NCI-H146 treated with DMSO at 0.1 percent for 48 hours (cell line): ENCODE data around the gene MPO.

Source experiments
- DNase-seq: peaks from one replicate; lab custom pipeline; 2025; ENCODE audit not compliant: unreplicated experiment; lab: John Stamatoyannopoulos, UW

The MPO gene, protein sequence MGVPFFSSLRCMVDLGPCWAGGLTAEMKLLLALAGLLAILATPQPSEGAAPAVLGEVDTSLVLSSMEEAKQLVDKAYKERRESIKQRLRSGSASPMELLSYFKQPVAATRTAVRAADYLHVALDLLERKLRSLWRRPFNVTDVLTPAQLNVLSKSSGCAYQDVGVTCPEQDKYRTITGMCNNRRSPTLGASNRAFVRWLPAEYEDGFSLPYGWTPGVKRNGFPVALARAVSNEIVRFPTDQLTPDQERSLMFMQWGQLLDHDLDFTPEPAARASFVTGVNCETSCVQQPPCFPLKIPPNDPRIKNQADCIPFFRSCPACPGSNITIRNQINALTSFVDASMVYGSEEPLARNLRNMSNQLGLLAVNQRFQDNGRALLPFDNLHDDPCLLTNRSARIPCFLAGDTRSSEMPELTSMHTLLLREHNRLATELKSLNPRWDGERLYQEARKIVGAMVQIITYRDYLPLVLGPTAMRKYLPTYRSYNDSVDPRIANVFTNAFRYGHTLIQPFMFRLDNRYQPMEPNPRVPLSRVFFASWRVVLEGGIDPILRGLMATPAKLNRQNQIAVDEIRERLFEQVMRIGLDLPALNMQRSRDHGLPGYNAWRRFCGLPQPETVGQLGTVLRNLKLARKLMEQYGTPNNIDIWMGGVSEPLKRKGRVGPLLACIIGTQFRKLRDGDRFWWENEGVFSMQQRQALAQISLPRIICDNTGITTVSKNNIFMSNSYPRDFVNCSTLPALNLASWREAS

DNA sequence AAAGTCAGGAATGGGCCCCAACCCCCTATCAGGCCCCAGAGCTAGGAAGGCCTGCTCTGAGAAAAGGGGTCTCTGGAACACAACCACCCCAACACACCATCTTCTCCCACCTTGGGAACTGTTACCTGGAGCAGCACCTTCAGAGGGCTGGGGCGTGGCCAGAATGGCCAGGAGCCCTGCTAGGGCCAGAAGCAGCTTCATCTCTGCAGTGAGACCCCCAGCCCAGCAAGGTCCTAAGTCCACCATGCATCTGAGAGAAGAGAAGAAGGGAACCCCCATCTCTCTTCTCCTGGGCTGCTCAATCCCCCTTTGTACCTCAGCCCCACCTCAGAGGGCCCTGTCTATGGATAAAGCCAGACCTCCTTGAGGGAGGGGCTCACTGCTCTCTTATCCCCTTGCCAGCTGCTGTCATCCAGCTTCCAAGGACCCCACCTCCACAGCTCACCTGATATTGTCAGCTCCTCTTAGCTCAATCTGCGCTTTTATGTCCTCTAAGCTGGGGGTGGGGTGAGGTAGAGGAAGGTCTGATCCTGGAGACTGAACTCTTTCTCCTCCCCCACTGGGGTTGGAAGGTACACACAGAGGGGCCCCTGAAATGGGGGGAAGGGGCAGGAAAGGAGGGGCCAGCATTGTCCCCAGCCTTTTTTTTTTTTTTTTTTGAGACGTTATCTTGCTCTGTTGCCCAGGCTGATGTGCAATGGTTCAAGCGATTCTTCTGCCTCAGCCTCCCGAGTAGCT, at the start of gene MPO:
Gene MPO, minus strand, starts transcription at position 456 of the 738 bp plus-strand sequence. Its CDS starts 177 bp downstream, at position 279.
- no peak for DNase-seq

DNA sequence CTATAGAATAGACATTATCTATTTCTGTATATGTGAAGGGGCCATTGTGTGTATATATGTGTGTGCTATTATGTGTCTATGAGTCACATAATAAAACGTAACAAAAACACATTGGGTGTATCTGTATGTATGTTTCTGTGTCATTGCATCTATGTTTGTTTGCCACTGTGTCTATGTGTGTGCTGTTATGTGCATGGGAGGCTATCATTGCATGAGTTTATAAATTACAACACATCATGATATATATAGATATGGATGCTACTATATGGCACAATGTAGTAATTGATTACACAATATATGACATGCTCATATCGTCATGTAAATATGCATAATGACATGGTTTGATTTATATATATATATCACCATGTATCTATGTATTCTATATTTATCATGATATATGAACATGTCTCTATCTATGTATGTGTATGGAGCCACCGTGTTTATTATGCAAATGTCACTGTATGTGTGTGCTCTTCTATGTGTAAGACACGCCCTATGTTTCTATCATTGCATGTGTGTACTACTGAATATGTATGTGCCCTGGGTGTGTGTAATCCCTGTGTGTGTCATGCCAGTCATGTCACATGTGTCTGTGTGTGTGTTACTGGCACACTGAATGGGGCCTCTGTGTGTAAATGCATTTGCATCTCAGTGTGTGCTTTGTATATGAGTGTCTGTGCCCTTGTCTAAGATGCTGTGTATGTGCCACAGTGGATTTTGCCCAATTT, 49.2 kb upstream of the MPO start:
- DNase-seq = no peak

DNA sequence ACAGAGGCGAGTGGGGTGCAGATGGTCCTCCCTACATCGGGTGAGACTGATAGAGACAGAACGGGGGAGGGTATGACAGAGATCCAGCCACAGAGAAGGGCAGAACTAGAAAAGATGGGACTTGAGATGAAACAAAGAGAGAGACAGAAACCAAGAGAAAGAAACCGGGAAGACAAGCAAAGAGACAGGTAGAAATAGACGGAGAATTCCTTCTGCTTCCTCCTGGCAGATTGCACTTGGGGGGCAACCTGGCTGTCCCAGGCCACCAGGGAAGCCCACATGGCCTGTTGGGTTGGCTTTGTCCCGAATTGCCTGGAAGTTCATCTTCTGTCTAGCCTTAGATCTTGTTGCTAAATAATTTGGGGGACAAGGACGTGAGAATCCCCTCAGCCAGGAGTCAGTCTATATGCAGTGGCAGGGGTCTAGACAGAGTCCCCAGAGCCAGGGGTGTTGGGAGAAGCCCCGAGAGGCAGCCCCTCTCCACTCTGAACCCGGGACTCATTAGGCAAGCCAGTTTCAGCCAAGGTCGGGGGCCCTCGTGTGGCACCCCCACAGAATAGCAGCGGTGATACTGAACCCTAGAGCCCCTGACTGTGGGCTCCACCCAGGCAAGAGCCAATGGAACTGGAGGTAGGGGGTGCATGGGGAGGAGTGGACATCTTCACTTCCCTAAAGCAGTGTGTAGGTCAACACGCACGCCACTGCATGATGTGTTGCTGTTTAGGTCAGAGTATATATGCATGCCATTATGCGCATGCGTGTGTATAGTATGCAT, 48.5 kb upstream of the MPO start:
- DNase-seq = no peak

DNA sequence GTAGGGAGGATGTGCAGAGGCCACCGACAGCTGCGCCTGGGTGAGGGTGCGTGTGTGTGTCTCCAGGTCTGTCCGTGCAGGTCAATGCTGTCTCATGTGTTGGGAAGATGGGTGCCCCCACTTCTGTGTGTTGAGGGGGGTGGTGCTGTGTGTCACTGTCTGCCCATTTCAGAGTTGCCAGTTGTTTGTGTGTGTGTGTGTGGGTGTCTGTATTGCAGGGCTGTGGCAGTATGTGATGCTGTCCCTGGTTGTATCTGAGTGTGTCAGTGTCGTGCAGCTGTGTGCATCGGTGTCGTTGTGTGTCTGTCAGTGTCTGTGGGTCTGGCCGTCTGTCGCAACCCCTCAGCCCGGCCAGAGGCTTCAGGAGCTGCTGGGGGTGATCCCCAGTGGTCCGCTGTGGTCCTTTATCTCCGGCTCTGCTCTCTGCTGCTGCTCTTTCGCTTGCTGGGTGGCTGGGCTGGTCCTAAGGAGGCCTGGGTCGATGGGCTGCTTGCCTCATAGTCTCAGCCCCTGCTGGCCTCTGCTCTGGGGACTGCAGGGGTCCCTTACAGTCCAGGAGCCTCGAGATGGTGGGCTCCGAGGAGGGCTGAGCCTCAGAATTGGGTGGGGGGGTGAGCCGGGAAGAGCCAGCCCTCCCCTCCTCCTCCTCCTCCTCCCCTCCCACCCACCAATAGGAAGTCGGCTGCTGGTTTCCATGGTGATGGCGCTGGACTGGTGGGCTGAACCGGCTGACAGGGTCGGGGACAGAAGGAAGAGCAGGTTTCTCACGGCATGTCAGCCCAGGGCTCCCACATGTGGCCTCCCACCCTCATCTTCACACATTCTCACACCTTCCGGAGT, 47.7 kb upstream of the MPO start, which contains the start of gene TSPOAP1:
Gene TSPOAP1, minus strand, starts transcription at position 601 of the 840 bp plus-strand sequence. CDS start 875 bp downstream, outside the sequence.
- peak; percentile 5 for DNase-seq

DNA sequence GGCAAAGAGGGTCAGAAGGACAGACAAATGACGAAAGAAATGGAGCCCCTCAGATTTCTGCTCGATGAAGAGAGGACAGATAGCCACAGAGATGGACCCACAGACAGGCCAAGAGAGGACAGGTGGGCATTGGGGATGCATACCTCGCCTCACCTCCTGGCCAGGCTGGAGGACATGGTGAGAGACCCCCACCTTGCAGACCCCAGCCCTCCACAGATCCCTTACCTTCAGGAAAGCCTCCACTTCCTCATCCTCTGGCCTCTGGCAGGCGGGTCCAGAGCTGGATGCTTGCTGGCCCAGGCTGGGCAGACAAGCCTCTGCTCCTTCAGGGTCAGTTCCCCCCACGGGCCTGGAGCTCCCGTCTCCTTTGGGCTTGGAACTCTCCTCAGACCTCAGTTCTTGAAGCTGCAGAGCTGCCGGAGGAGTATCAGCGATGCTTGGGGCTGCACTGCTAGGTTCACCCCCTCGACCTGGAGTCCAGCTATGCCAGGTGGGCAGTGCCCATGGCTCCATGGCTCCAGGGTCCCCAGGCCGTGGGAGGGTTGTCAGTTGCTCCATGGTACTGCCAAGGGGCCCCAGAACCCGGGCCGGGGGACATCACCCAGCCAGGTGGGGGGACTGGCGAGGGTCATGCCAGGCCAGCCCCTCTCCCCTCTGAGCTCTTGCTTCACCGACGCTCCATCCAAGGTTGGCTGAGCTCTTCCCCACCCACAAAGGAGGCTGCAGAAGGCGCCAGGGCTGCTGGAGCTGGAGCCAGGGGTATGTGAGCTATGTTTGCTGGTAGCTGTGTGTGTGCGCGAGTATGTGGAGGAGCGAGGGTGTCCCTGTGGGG, 46.8 kb upstream of the MPO start:
- no peak for DNase-seq

DNA sequence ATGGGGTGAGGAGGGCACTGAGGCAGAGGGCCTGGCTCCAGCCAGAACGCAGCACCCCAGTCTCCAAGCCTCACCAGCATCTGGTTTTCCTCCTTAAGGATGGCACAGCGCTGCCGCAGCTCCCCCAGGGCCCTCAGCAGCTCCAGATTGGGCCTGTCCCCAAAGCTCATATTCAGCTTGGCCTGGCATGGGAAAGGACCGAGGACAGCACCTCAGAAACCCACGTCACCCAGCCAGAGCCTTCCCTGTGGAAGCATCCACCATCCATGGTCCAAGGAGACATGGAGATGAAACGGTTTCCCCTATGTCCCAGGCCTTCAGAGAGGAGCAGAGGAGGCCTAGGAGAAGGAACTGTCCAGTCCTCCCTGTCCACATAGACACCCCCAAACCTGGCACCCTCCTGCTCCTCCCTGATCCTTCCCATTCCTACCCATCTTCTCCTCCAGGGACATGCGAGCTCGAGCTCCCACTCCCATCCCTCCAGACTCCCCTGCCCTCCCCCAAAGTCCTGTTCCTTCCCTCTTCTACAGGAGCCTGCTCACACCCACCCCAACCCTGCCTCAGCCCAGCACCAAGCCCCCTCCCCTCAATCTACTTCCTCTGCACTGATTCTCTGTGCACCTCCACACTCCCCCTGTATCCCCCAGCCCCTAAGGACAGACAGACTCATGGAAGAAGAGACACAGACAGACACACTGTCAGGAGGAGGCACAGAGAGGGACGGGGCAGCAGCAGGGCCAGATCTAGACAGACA, 46.1 kb upstream of the MPO start:
- no peak for DNase-seq

DNA sequence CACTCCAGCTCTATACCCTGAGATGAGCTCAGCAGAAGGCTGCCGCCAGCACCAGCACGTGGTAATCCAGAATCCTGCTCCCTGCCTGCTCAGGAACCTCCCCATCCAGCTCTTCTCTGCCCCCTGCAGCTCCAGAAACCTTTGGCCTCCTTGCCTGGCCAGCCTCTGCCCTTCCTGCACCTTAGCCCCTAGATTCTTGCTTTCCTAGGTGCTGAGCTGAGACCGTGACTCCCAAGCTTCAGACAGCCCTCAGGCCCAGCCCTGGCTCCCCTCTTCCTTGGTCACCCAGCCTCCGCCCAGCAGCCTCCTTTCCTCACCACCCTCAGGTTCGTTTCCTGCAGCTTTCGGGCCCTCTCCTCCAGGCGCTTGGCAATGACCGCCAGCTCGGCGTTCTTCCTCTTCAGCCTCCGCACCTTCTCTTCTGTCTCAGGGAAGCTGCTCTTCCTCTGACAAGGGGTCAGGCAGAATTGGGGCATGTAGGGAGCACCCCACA, 45.3 kb upstream of the MPO start:
- no peak for DNase-seq

DNA sequence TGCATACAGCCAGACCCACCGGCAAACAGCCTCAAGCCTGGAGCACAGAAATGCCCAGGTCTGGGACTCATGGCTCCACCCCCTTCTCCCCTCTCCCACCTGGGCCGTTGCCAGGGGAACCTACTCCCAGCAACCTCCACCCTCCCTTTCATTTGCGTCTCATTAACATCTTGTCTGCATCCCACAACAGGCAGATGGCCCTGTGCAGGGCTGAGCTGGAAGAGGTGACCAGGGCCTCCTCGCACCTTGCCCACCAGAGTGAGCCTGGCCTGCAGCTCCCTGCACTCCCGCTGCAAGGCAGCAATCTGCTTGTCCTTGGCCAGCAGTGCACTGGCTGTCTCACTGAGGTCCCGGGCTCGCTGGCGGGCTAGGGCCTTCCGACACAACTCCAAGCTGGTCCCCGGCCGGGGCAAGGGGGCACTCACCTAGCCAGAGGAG, 44.6 kb upstream of the MPO start:
- DNase-seq = peak; percentile 34

DNA sequence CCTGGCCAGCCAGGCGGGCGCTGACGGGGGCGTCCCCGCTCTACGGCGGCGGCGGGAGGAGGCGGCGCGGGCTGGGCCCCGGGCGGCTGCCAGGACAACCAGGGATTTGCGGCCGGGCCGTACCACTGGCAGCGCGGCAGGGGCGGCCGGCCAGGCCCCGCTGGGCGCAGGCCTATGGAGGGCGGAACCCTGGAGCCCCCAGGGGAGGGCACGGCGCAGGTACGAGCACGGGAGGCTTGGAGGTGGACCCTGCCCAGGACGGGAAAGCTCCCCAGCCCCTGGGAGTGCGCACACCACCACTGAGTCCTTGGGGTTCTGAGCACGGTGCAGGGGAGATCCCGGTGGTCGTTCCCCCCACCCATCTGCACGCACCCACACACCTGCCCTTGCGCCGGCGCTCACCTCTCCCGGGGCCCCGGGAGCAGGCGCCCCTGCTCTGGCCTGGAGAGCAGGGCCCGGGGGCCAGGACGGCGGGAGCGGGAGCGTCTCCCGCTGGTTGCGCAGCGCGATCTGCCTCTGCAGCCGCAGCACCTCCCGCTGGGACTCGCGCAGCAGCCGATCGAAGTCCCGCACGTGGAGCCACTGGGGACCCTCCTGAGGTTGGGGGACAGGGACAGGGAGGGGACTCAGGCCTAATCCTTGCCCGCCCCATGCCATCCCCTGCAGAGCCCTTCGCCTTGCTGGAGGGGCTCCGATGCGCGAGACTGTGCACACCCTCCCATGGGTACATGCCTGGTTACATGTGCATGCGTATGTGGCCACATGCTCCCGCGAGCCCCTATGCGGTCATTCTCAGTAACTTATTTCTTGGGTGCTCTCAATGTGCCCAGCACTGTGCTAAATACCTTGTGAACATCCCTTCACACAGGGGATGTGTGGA, 43.9 kb upstream of the MPO start:
- DNase-seq = peak; percentile 19

DNA sequence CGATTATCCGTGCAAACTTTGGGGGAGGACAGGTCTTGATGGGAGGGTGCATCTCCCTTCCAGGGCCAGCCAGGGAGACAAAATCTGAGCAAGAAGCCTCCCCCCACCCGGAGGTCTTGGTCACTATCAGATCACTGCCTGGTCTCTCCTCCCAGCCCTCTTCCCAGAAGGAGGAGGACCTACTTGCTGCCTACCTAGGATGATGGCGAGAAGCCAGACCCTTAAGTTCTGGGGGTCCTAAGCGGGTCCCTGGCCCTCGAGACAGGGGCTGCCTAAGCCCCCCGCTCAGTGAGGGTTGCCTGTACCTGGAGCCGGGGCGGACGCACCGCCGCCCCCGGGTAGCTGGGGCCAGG, 43.3 kb upstream of the MPO start:
- DNase-seq = no peak

DNA sequence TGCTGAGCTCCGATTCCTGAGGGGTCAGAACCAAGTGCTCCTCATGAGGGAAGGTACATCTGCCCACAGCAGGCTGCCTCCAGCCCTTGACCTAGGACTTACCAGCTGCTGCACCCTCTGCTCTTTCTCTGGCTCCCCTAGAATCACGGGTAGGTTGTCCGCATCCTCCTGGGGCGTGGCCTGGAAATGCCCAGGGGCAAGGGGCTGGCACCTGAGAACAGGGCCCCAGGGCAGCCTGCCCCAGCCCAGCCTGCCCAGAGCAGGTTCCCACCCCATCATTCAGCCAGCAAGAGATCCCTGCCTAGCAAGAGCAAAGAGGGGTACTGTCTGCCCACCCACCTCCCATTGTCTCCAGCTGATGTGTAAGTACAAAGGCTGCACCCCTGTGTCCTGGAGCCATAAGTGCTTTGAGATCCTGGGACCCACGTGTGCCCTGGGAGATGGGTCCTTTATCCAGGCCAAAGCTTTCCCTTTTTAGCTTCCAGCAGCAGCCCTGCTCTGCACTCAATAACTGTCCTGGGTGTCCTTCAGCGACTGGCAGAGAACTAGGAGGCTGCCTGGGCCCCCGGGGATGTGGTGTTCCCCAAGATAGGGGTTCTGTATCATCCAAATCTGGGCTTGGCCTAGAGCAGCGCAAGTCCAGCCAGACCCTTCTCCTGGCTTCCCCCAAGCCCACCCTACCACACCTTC, 42.8 kb upstream of the MPO start:
- DNase-seq = no peak

DNA sequence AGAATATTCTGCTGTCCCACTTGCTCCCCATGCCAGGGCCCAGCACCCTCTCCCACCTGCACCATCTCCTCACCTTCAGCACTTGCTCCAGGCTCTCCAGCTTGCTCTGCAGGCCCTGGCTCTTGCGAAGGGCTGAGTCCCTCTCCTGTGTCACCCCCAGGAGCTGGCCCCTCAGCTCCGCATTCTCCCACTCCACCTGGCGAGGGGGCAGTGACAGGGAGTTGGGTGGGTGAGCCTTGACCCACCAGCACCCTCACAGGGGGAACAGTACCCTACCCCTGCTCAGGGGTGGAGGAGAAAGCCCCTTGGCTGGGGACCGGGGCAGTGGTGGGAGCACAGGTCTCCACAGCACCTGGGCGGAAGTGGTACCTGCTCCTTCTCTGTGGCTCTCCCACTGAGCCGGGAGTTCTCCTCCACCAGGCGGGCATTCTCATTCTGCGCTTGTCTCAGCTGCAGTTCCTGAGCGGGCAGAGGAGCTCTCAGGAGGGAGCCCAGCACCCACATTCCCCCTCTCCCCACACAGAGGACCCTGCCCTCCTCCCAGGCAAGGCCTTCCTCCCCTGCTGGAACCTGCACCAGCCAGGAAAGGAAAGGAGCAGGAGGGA, 41.9 kb upstream of the MPO start:
- DNase-seq = no peak

DNA sequence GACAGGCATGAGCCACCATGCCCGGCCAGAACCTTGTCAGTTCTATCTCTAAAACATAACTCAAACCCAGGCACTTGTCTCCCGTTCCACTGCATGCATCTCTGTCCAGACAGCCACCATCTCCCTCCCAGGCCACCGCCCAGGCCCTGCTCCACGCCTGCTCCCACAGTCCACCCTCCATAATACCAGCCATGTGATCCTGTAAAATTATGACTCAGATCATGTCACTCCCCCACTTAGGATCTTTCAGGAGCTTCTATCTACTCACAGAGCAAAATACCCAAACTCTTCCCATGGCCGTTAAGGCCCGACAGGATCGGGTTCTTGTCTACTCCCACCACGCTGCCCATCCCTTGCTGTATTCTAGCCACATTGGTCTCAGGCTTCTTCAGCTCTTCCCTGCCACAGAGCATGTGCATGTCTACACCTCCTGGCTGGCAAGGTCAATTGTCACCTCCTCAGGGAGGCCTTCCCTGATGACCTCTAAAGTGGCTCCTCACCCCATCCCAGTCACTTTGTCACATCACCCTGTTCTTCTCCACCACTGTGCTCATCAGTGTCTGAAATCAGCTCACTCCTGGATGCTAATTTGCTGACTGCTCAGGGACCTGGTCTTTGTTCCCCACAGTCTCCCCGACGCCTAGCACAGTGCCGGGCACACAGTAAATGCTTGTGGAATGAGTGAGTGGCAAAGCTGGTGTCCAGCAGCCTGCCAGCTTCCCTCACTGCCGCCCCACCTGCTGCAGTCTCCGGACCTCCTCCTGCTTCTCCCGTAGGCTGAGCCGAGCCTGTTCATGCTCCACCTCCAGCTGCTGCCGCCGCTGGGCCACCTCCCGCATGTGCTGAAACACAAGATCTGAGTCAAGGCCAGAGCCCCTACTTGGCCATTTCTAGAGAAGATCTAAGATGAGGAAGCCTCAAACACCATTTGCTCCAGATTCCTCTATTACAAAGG, 41.1 kb upstream of the MPO start:
- DNase-seq = no peak

DNA sequence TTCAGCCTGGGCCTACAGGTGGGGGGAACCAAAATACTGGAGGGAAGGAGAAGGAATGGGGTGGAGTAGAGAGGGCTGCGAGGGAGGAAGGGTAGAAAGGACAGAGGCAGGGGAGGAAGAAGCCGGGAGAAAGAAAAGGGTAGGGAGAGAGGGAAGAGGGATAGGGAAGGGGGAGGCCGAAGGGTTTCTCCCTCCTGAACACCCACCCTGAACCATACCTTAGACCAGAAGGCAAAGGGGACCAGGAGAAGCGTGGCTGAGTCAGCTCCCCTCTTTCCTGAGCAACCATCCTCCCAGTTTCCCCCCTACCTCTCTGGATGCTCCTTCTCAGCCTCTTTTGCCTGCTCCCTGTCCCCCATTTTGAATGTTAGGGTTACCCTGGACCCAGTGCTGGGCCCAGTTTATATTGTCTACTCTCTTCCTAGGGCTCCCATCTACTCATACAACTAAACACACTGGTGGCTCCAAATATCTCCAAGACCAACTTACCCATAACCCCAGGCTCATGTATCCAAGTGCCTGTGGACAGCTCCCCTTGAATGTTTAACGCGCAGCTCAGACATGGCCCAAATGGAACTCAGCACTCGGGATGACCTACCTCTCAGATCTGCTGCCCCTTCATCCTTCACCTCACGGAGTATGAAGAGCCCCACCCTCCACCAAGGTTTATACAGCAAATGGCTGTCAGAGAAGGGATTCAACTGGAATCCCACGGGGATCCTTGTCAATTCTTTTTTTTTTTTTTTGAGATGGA, 40.0 kb upstream of the MPO start:
- DNase-seq = no peak
